Stimulated activated CD4-positive, alpha-beta T cell treated with anti-CD3 and anti-CD28 coated beads, Interleukin-2, amount 100 ng/mL, for 4 hours (primary cell): Measurements from ENCODE around the gene GALNT3.

Experiments
- DNase-seq: peaks from one replicate; pipeline ENCODE4 v3.0.0-alpha.2; 2020; ENCODE audit warnings: low read depth

Gene GALNT3

GRCh38 chr2:165725421-165725820 lies 68.6 kb downstream of the GALNT3 start:
- no peak for DNase-seq

GRCh38 chr2:165720511-165720910 lies 73.5 kb downstream of the GALNT3 start:
- DNase-seq = no peak

- DNase-seq = no peak
These were observed 75.3 kb downstream of the GALNT3 start for GRCh38 chr2:165718610-165719210.

GRCh38 chr2:165716091-165716490 lies 78.0 kb downstream of the GALNT3 start:
- no peak for DNase-seq

- no peak for DNase-seq
These were observed 87.0 kb downstream of the GALNT3 start for GRCh38 chr2:165706960-165707487.

- no peak for DNase-seq
These were observed 92.9 kb downstream of the GALNT3 start for GRCh38 chr2:165701147-165701546.

- DNase-seq = no peak
These were observed 93.5 kb downstream of the GALNT3 start for GRCh38 chr2:165700531-165700930.

GRCh38 chr2:165699946-165700345 lies 94.1 kb downstream of the GALNT3 start:
- DNase-seq = no peak

- DNase-seq = no peak
These were observed 95.6 kb downstream of the GALNT3 start for GRCh38 chr2:165698444-165698884.

GRCh38 chr2:165697748-165698443 lies 96.2 kb downstream of the GALNT3 start:
- no peak for DNase-seq
